H1 (cell line): ENCODE measurements around the gene ATXN2. TPM values are rescaled to one million over a fixed set of nuclear protein-coding genes. Genes with fewer than 3 reads are reported as not detected.

ENCODE experiments used
- ATF3 ChIP-seq: IDR thresholded peaks from 2 replicates; pipeline ENCODE4 v1.6.1; 2011; ENCODE audit warnings: low read depth, mild to moderate bottlenecking, low read length; ENCODE audit not compliant: insufficient read depth
- BACH1 ChIP-seq: IDR thresholded peaks from 2 replicates; pipeline ENCODE4 v1.6.1; 2012; ENCODE audit warnings: low read length, improper control_type of control experiment
- CBX5 ChIP-seq: fragments of 300-800, 300-1000 bp; sonication (generic); IDR thresholded peaks from 2 replicates; pipeline ENCODE4 v1.7.1; 2016; ENCODE audit warnings: antibody characterized with exemption, low read length, low read depth
- CBX8 ChIP-seq: fragments of 300-800, 300-1000 bp; sonication (generic); IDR thresholded peaks from 2 replicates; pipeline ENCODE4 v1.7.1; 2016; ENCODE audit warnings: low read depth, low read length, borderline replicate concordance
- CHD1 ChIP-seq: IDR thresholded peaks from 2 replicates; pipeline ENCODE4 v1.6.1; 2012; ENCODE audit warnings: low read depth, low read length, improper control_type of control experiment
- CHD2 ChIP-seq: IDR thresholded peaks from 2 replicates; pipeline ENCODE4 v1.6.1; 2012; ENCODE audit warnings: low read length, improper control_type of control experiment
- HDAC2 ChIP-seq, 2 experiments: fragments of 300-600 bp in 1 of 2; sonication (generic) in 1 of 2; IDR thresholded peaks; 2 replicates each; pipeline ENCODE4 v1.6.1; 2011 to 2012; ENCODE audit warnings: low read depth in 2 of 2, low read length in 2 of 2, mild to moderate bottlenecking in 2 of 2, moderate library complexity in 2 of 2, borderline replicate concordance in 1 of 2, inconsistent platforms in 1 of 2
- SIRT6 ChIP-seq: IDR thresholded peaks from one replicate; pipeline ENCODE4 v1.7.1; 2012; ENCODE audit warnings: low read length, inconsistent platforms
- ZNF274 ChIP-seq: IDR thresholded peaks from 2 replicates; pipeline ENCODE4 v1.7.0; 2012; ENCODE audit warnings: low read length, borderline replicate concordance; ENCODE audit errors: extremely low read depth
- polyA plus RNA-seq, 7 experiments: library from polyadenylated mRNA; depleted of rRNA in 3 of 7; stranded (reverse) in 5 of 7; unstranded in 2 of 7; fragments of >200 nt in 5 of 7; fragments of 200-250 nt in 2 of 7; gene quantifications; 1 replicate in 5 of 7; 2 replicates in 1 of 7; 4 replicates in 1 of 7; pipeline versions ENCODE4 v1.2.1 to v1.2.3, GENCODE V29; 2011 to 2013; ENCODE audit warnings: missing spikeins in 2 of 7, mixed read lengths in 2 of 7
- total RNA-seq: library from RNA; stranded (reverse); fragmentation: NEBNext Ultra II Directional; extraction: Animal tissue kit (Norgen Biotek cat#: 25700); gene quantifications from 2 replicates; pipeline ENCODE4 v1.2.1, GENCODE V29; 2021

The ATXN2 gene
- total and polyA plus RNA-seq, 2 of the 8 experiments (the other 6 are each of a cell fraction or from before 2014, with no cell fraction given) = 46.6 to 80.7 TPM

GRCh38 chr12:111643427-111643826 lies 44.3 kb upstream of the ATXN2 start (continued):
- TF ChIP-seq CBX8 (no peak), ATF3 (no peak), CHD1 (no peak), HDAC2 (IDR thresholded peaks at IDR 0.05; ENCODE audit: borderline replicate concordance in 1 of 2, low read depth in 2 of 2, low read length in 2 of 2) (no peak), SIRT6 (no peak), BACH1 (no peak), ZNF274 (no peak), CHD2 (no peak), CBX5 (no peak)
- TF ChIP-seq, all 59 proteins: peak for 0
